Measurements from ENCODE around the gene ZNF526.

The ZNF526 gene

DNA sequence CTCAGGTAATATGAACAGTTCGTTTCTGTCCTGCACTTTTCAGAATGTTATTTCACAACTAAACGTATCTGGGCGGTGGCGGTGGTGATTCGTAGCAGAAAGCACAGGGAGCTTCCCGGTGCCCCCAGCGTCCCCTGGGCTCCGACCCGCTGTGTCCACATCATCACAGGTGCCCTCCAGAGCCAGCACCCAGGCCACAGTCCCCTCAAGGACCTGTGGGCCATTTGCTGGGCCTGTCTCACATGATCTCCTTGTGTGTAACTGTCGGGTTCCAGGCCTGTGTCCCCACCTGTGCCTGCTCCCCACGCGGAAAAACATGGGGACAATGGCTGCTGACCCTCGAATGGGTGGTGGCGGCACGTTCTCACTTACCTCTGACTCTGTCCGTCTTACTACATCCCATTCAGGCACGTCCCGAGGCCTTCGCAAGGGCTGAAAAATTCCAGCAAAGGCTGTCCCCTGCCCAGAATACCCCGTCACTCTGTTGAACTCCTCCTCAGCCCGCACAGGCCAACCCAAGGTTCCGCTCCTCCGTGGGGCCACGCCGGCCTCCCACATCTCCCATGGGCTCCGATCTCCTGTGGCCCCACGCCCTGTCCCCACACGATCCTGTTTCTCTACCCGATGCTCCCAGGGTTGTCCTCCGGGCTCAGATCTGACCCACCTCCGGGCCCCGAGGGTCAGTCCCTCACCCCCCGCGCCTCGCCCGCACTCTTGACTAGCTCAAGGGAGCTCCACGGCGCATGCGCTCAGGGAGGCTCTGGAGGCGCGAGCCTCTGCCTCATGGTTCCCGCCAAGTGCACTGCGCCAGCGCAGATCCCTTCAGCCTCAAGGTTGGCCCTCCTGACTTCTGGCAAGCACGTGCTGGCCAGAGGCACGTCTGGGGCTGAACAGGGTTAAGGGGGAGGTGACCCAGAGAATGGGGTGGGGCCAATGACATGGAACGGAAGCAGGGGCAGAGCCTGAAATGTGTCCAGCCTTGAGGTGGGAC lies 23.8 kb upstream of the ZNF526 start:
- no peak for DNase-seq

DNA sequence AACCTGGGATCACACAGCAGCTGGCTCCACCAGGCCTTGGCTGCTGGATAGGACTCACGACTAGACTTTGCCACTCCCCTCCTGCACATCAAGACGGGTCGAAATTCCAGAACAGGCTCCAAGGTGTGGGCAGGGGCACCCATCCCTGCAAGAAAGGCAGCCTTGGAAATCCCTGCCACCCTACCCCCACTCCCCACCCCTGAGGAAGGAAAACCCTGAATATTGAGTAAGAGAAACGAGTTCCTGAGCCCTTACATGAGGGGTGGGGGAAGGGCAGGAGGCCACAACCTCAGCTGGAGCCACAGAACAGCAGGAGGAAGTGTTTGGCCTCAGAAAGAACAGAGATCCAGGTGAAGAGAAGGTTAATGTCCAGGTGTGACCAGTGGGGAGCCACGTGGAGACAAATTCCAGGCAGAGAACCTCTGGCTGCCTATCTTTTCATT lies 22.7 kb upstream of the ZNF526 start:
- DNase-seq = no peak

DNA sequence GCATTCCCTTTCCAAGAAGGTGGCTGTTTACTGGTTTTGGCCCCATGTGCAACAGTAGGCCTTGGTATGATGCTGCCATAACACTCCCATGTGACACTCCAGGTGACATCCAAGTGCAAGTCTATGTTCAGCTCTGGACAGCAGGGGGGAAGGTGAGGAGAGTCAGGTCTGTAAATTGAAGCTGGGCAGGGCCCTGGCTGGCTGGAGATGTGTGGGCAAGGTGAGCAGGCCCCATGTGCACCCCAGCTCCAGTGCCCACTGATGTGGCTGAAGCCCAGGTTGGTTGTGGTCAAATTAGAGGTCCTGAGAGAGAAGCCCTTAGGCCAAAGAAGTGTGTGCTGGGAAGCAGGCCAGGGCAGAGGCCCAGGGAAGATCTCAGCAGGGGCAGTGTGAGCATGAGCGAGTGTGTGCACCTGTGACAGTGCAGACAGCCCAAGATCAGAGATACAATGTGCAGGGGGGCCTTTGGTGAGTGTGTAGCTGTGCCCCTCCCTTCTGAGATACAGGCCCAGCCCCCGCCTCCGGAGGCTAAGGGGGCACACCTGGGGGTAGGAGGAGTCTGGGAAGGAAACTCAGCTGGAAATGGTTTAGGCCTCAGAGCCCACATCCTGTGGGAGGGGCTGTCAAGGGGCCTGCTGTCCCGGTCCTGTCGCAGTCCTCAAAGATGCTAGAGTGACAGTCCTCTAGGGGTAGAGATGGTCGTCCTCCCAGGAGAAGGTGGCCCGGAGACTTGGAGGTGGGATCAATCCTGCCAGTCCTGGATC lies 21.3 kb upstream of the ZNF526 start:
- no peak for DNase-seq

DNA sequence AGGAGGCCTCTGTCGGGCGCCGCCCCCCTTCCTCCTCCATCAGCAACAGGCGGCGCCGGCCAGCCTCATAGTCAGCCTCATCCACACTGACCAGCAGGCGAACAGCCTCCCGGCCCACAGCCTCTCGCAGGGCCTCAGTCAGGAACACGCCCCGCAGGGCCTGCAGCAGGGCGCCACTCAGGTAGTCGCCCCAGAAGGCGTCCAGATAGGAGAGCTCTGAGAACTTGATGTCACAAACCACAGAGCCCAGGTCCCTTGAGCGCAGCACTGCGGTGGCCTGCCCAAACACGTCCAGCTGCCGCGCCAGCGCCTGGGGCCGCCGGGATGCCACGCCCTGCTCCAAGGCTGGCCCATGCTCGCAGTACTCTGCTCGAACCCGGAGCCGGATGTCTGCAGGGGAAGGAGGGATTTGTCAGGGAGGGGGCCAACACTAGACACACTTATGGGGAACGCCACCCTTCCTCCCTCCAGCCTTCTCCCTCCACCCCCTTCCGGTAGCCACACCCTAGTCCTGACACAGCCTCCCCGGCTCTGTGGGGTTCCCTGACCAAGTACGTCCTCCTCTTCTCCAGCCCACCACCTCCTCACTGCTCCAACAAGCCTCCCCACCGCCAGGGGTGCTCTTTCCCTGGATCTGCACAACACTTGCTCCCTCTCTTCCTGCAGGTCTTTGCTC lies 20.5 kb upstream of the ZNF526 start:
- DNase-seq = no peak

DNA sequence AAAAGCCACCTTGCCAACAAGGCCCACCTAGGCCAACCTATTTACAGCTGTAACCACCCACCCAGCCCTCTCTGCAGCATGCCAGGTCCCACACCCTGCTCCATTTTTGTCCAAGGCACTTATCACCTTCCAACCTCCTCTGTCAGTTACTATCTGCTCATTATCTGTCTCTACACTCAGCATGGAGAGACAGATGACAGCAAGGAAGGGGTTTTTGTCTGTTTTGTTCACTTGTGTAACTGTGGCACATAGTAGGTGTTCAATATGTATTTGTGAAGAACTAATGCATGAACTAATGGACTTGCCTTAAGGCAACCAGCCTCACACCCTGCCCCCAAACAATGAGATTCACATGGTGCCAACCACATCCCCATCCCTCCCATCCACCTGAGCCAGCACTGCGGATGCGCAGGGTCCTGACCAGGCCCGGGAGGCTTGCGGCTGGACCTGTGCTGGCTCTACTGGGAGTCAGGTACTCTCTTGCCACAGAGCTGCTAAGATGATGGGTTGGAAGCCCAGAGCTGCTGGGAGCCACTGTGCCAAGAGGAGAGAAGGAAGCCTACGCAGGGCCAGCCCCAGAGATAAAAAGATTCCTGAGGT lies 19.9 kb upstream of the ZNF526 start:
- no peak for DNase-seq

DNA sequence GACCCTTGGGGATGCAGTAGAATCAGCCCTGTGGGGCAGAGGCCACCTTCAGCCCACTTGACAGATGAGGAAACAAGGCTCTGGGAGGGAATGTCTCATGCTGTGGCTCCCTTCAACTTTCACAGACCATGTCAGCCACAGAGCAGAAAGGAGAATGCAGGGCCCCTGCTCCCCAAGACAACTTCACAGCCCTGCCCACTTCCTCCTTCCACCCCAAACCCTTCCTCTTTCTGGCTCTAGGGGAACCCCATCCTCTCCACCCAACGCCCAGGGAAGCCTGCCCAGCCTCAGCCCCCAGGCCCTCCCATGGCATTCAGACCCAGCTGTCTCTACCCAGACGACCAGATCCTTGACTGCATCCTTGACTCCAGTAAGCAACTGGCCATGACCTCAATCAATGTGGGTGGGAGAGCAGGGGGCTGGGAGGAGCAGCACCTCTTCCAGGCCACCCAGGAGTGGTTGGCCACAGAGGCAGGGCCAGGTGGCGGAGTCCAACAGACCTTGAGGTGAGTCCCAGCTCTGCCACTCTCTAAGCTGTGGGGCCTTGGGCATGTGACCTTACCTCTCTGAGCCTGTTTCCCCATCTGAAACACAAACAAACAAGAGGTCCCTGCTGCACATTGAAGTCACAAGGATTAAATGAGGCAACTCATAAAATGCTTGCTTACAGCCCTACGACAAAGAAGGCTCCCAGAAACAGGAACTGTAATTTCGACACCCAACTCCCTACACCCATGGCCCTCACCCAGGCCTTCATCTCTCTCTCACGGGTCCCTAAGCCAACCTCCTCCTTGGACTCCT lies 18.4 kb upstream of the ZNF526 start:
- no peak for DNase-seq

DNA sequence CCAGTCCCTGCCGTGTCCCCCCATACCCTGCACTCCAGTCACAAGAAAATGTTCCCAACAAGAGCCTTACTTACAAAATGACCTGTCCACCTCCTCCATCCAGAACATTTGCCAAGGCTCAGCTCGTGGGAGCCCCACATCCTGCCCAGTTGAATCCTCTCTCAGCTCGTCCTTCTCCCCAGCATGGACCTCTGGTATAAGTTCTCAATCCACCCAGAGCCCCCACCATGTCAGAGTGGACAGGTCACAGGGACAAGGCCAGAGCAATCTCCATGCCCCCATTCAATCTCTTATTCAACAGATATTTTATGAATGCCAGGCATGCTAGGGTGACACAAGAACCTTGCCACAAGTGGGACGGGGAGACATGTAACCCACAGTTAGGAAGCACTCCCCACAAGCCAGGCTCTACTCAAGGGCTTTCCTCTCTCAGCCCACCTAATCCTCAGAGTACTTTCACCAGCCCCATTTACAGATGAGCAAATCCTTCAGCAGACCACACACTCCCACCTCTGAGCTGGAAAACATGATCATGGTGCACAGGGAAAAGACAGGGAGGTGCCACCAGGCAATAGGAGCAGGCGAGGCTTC lies 17.7 kb upstream of the ZNF526 start:
- DNase-seq = no peak

DNA sequence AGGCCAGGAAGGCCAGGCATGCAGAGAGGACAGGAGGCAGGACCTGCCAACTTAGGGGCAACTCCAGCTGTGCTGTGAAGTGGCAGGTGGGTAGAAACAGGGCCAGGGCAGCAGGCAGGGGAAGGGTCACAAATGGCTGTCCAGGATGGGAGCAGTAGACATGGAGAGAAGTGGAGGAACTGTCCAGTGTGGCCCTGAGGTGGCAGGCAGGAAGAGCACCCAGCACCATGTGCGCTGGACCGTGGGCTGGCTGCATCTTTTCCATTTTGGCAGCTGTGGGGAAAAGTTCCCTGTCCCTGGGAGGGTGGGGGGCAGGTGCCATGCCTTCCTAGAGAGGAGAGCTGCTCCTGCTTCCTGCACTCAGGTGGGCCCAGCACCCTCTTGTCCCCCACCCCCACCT lies 16.4 kb upstream of the ZNF526 start:
- no peak for DNase-seq

DNA sequence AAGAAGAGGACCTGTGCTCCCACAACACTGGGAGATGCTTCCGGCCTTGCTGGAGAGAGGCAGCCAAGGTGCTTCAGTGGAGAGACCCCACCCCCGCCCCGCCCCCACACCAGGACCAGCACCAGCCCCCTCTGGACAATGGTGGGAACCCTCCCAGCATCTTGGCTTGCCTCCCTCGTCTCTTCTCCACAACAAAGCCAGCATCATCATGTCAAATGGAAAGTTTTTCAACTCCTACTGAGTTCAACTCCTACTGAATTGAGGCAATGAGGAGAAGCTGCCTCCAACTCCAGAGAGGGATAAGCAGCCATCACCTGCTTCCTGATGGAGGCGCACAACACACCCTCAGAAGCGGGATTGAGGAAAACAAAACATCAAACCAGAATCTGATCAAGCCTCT lies 15.4 kb upstream of the ZNF526 start:
- no peak for DNase-seq

DNA sequence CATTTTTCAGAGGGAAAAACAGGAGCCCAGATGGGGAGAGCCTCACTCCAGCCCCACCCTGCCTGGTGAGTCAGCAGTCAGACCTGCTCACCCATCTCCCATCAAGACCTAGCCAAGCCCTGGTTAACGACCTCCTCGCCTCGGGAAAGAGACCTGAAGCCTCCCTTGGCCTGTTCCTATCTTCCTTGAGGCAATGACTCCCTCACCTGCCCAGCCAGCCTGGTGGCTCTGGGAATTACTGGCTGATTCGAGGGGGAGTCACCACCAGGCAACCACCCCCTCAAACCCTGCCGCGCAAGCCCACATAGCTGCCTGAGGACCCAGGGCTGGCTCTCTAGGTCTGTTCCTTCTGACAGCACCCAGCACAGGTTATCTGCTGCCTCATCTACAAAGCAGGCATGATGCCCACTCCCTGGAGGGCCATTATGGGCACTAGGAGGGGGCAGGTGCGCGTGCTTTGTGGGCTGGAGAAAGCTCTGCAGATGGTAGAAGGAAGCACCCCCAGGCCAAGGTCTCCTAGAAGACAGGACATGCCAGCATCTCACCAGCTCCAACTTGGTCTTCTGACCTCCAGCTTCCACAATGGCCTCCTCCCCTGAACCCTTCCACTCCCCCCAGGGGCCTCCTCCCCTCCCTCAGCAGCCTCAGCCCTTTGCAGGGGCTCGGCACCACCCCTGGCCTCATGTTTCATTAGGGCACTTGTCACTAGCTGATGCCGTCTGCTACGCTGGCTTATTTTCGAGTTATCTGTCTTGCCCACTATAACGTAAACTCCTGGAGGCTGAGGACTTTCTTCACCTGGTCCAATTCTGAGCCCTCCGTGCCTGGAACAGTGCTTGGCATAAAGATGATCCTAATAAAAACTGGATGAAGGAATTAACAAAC lies 13.0 kb upstream of the ZNF526 start:
- no peak for DNase-seq

DNA sequence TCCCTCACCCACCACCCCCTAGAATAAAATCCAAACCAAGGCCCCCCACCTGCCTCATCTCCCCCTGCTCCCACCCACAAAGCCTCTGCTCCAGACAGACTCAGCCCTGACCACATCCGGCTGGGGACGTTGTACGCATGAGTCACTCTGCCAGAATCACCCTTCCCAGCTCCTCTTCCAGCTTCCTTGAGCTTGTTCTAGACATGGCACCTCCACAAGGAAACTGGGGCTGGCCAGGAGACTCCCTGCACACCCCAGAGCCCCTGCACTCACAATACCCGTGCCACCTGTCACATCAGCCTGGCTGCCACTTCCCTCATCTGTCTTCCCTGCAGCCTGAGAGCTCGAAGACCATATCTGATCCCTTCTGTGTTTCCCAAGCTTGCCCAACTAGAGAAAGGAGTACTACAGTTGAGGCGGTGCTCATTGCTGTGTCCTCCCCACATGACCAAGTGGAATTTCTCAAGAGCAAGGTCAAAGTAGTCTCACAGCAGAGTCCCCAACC lies 12.3 kb upstream of the ZNF526 start:
- DNase-seq = peak; percentile 21

DNA sequence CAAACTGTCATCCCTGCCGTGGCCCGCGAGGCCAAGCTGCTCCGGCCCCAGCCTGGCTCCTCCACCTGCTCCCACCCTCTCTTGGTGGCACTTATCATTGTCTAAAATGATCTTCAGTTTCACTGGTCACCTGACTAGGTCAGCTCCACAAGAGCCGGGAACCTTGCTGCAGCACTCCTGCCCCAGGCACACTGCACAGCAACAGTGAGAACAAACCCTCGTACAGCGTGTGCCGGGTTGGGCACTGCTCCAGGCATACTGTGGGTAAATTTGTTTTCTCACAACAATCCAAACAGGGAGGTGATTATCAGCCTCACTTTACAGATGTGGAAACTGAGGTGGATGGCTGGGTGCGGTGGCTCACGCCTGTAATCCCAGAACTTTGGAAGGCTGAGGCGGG lies 11.5 kb upstream of the ZNF526 start:
- DNase-seq = no peak

DNA sequence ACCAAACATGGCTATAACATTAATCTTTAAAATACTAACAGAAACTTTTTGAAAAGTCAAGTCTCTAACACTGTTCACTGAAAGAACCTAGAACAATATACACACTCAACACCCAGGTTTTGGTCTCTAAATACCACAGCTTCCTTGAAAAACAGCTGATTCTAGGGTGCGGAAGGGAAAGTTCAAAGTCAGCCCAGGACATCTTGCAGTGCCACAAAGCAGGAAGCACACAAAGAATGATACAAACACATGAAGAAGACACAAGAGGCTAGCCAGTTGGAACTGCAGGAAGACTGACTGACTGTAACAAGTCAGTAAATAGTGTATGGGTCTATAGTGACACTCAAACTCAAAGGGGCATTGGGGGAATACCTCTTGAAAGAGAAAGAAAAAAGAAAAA lies 7.2 kb upstream of the ZNF526 start:
- no peak for DNase-seq

DNA sequence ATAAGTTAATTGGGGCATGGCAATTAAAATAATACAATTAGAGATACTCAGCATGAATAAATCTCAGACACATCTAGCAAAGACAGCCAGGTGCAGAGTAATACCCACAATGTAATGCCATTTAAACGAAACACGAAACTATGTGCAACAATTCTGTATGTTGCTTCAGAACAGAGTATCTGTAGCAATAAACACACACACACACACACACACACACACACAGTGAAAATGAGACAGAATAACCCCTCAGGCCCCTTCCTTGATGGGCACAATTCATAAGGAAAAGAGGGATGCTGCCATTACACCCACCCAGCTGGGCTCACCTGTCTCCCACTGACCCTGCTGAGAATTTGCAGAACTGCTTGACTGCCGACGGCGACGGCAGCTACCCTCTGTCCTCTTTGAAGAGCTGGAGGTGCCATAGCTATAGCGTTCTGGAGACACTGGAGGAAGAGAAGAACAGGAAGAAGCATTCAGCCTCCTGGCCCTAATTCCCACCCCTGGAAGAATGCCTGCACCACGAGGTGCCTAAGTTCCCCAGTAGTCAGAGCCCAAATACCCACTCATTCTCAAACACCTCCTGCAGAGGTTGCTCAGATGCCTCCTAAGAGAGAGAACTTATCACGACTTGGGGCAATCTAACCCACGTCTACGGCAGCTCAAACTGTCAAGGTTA lies 5.2 kb upstream of the ZNF526 start:
- no peak for DNase-seq

DNA sequence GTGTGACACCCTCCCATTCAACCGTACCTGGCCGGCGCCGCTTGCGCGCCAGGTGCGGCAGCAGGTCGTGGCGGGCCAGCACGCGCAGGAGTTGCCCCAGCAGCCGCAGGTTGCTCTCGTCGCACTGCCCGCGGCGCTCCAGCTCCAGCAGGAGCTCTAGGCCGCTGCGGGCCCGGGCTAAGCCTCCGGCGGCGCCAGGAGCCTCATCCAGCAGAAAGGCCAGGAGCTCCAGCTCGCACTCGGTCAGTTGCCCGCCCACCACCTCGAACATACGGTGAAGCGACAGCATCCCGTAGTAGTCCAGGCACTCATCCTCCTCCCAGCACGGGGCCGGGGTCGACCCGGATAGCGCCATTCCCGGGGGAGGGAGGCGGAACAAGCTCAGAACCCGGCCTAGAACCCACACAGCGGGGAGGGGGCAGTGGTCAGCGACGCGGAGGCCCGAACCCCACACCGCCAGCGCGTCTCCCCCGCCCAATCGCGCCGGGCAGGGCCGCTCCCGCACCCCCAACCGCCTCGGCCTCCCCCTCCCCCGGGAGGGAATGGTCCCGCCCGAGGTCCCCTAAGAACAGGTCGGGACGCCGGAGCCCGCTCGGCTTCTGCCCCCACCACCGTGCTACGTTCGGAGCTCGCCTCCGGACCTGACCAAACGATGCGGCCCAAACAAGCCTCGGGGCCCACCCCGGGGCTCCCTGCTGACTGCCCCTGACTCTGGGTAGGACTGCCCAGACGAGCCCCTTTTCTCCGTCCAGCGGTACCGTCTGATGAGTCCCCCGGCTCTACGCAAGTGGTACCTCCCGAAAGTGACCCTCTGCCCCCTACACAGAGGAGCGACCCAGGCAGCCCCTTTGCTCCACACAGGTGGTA lies 3.2 kb upstream of the ZNF526 start:
- DNase-seq = no peak

DNA sequence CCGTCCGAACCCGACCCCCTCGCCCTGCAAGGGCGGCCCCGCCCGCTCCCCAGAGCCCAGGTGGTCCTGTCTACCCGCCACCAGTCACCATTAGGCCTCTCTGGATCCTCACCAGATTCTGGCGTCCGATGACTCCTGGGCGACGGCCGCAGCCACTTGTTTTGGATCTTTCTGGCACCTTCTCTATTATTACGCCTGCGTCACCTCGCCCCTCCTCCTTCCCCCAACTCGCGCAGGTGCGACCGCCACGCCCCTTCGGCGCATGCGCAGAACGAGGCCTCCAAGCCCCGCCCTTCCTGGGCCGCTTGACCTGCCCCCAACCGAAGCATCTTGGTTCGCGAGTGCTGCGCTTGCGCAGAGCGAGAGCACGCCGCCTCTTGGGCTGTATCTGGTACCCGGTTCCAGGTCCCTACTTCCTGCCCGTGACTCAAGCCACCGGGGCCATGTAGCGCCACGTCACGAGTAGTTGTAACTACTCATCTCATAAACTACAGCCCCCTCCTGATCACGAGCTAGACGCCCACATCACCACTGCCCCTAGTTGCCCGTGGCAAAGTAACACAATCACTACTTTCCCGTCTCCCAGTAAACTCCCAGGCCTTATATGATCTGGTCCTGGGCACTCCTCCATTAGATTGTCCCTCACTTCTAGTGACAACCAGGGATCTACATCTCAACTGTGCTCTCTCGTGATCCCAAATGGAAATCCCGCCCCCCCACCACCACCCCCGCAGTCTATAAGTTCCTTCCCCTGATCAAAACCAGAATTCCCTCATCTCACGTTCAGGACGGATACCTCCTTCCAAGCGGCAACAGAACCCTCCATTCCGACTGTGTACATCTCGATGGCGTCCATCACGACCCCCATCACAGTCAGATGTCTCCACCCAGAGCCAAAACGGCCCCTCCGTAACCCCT lies 2.3 kb upstream of the ZNF526 start, which contains the start of gene DEDD2:
TSS of gene DEDD2 (minus strand) at position 158 of the 918 bp plus-strand sequence. CDS start 670 bp downstream, outside the sequence.
- DNase-seq = peak; percentile 96

DNA sequence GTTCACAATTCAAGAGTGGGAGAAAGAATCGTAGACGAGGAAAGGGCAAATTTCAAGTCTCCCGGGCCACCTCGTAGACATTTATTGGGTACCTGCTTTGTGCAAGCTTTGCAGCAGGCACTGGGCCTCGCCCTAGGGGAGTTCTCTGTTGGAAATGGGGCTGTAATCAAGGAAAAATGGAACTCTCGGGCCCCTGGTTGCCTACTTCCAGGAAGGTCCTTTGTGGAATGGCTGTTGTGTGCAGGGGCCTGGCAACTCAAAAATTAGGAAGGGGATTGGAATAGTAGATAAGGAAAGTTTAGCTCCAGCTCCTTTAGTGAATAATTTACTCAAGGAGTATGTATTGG lies 612 bp downstream of the ZNF526 start:
- DNase-seq = no peak
